LNCaP clone FGC (cell line): Measurements from ENCODE around the gene PRPF40A.

Source experiments
- DNase-seq: peaks from one replicate; pipeline ENCODE4 v3.0.0-alpha.2; 2011; ENCODE audit warnings: low read depth
- H3K4me3 ChIP-seq: 2 replicates; pipeline ENCODE4 v1.5.1; 2011; ENCODE audit warnings: mild to moderate bottlenecking, low read depth, low read length, control low read depth
- TF ChIP-seq, protein P1 (sequence below): IDR thresholded peaks from 2 replicates; pipeline ENCODE4 v1.5.1; 2012; ENCODE audit warnings: mild to moderate bottlenecking; ENCODE audit not compliant: control insufficient read depth, insufficient read depth; ENCODE audit errors: extremely low read depth

PRPF40A gene

DNA sequence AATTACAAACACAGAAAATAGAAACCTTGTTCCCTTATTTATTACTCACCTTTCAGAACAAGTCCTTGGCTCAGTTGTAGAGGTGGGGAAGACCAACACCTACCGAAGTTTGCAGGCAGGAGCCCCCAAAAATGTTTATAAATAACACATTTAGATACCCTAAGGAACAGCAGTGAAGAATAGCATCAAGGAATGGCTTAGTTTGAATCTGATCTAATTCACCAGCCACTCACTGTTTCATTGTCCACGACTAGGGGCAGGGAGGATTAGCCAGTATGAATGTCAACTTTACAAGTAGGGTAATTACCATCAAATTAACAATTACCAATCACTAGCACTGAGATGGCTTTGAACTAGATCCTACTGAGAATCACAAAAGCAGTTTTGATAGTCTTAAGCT is 65.4 kb downstream of the PRPF40A start:
- TF ChIP-seq, protein P1, sequence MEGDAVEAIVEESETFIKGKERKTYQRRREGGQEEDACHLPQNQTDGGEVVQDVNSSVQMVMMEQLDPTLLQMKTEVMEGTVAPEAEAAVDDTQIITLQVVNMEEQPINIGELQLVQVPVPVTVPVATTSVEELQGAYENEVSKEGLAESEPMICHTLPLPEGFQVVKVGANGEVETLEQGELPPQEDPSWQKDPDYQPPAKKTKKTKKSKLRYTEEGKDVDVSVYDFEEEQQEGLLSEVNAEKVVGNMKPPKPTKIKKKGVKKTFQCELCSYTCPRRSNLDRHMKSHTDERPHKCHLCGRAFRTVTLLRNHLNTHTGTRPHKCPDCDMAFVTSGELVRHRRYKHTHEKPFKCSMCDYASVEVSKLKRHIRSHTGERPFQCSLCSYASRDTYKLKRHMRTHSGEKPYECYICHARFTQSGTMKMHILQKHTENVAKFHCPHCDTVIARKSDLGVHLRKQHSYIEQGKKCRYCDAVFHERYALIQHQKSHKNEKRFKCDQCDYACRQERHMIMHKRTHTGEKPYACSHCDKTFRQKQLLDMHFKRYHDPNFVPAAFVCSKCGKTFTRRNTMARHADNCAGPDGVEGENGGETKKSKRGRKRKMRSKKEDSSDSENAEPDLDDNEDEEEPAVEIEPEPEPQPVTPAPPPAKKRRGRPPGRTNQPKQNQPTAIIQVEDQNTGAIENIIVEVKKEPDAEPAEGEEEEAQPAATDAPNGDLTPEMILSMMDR = no peak
- no peak for DNase-seq
- H3K4me3 ChIP-seq = no peak overlapping the region

DNA sequence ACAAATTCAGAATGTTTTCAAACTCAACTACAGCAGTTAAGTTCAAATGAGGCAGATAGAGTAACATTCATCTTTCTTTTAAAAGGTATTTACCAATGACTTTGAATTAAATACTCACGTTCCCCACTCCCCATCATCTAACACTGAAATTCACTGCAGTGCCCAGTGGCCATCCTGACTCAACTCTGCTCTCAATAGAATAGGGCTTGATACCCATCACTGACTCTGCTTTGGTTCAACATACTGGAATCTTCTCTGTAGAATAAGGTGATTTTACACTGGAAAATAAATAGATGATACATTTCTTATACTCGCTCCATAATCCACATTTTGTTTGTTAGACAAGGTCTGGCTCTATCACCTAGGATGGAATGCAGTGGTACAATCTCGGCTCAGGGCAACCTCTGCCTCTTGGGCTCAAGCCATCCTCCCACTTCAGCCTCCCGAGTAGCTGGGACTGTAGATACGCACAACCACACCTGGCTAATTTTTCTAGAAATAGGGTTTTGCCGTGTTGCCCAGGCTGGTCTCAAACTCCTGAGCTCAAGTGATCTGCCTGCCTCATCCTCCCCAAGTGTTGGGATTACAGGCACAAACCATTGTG is 66.4 kb downstream of the PRPF40A start:
- DNase-seq = no peak
- H3K4me3 ChIP-seq = no peak overlapping the region
- TF ChIP-seq, protein P1 = no peak

DNA sequence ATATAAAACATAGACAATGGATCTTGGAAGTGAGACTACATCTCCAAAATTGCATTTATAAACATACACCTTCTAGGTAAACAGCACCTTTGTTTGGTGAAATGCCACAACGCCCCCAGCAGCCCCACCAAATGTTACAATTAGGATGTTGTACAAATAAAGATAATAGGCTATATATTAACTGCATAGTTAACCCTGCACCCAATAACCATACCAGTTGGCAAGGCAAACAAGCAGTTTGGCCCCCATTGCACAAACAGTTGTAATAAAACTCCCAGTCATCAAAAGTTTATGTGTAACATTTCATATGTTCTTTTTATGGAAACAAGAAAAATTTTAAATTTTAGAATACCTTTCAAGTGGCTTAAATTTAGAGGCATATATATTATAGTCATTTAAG is 67.3 kb downstream of the PRPF40A start:
- TF ChIP-seq, protein P1 = no peak
- no peak for DNase-seq
- H3K4me3 ChIP-seq = no peak overlapping the region

DNA sequence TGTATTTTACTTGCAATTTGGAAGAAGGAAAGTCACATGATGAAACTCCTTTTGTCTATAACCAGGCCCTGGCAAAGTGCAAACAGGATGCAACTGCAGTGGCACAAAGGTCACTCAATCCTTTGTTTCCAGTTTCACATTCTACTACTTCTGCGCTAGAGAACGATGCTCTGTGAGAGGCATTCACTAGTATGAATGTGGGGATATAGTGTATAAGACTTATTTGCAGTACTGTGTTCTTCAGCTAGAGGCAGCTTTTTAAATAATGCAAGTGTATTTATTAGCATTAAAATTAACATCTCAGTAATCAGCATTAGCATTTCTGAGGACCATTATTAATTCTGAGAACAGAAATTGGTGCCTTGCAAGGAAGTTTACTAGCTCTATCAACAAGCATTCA is 68.9 kb downstream of the PRPF40A start:
- no peak overlapping the region for H3K4me3 ChIP-seq

DNA sequence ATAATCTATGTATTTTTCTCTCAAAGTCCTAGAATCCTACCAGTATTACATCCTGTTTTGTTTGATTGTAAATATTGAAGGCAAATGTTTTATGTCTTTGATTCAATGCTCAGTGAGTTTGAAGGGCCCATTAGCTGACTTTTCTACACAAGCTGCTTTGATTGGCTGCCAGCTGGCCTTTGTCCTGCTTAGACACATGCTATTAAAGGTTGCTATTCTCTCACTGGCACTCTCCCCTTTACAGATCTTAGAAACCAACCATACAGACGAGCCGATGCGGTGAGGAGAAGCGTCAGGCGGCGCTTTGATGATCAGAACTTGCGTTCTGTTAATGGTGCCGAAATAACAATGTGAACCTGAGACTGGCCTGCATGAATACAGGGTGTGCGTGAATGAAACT is 69.7 kb downstream of the PRPF40A start:
- TF ChIP-seq, protein P1 = no peak
- H3K4me3 ChIP-seq = no peak overlapping the region
- peak; percentile 68 for DNase-seq

More for the DNA sequence above, 68.9 kb downstream of the PRPF40A start:
- TF ChIP-seq, protein P1 = no peak
- DNase-seq = no peak

DNA sequence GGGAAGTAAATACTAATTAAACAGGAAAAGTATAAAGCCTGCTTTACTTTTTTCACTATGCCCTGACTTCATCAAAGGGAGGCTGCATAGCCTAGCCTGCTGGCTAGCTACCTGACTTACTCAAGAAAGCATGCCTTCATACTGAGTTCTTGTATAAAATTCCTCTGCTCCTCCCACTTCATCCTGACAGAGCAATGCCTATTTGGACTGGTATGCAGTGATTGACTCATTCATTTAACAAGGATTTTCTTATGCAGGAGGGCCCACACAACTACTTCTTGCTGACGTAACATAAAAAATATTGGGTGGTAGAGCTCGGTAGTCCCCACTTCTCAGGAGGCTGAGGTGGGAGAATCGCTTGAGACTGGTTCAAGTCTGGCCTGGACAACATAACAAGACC is 70.5 kb downstream of the PRPF40A start:
- DNase-seq = no peak
- H3K4me3 ChIP-seq = no peak overlapping the region

More for the DNA sequence above, 70.5 kb downstream of the PRPF40A start:
- TF ChIP-seq, protein P1 = no peak
